GM21515 (cell line): ENCODE measurements around the gene CLSTN2.

Source experiments
- ATAC-seq: cut with Tn5 transposase; IDR thresholded peaks from one replicate; pipeline ENCODE4 v1.9.1; 2021; ENCODE audit not compliant: unreplicated experiment

The CLSTN2 gene

GRCh38 chr3:140626856-140627255 is 691.9 kb downstream of the CLSTN2 start:
- no peak for ATAC-seq
